ENCODE results near the gene ZBTB21. TPM values are rescaled to one million over a fixed set of nuclear protein-coding genes. Genes with fewer than 3 reads are reported as not detected.

ZBTB21 gene
- total and polyA plus RNA-seq, 2 of the 4 experiments (the other 2 are of a cell fraction) = 6.8 to 12.0 TPM

DNA sequence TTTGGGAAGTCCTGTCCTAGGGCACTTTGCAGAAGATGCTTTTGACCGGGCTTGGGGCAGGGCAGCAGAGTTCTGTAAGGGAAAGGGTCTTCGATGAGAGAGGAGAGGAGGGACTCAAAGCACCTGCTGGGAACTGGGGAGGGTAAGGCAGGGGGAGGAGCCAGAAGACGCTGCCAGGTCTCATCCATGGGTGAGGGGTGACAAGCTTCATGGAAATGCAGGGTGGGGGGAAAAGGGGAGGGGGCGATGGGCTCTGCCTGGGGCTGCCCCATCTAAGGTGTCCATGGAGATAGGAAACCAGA is 35.5 kb downstream of the ZBTB21 start:
- in situ Hi-C loops (cut with MboI; ENCODE audit: low sequenced_read_pairs) (no loop called here), dilution Hi-C loops (cut with HindIII; ENCODE audit: low sequenced_read_pairs, unreplicated experiment) (no loop called here)
- ATAC-seq (ENCODE audit: low read depth) = no peak

More for the DNA sequence above, 35.5 kb downstream of the ZBTB21 start:
- DNase-seq = no peak
- CTCF ChIA-PET = no interaction called here
- Histone ChIP-seq H4K5ac (ENCODE audit: low read depth, low read length) (no peak overlapping the region), H2BK20ac (ENCODE audit: low read depth, low read length) (no peak overlapping the region), H2AFZ (replicated peaks; ENCODE audit: low read length, poor library complexity) (no peak overlapping the region), H3K4me2 (ENCODE audit: low read depth, low read length) (no peak overlapping the region), H2AK9ac (replicated peaks; ENCODE audit: low read depth, low read length, poor library complexity) (no peak overlapping the region), H3K36me3 (ENCODE audit: control insufficient read depth, insufficient read depth, low read length) (no peaks in the 10 kb centered on the region), H3K9me3 (ENCODE audit: control insufficient read depth, insufficient read depth, low read length) (peaks cover 4% of the 10 kb centered on the region), H2AK5ac (ENCODE audit: low read depth, low read length) (no peak overlapping the region), H3K18ac (ENCODE audit: low read depth, low read length) (no peak overlapping the region), H4K20me1 (ENCODE audit: insufficient read depth, low read length) (no peaks in the 10 kb centered on the region), H2BK120ac (ENCODE audit: low read depth, low read length) (no peak overlapping the region), H4K8ac (ENCODE audit: low read depth in 2 of 2, low read length in 2 of 2) (no peak overlapping the region), H3K4me1 (ENCODE audit: control insufficient read depth, insufficient read depth, low read length) (no peaks in the 10 kb centered on the region), H4K91ac (ENCODE audit: insufficient read depth, low read depth, low read length) (no peak overlapping the region), H3K14ac (replicated peaks; ENCODE audit: low read depth, low read length) (no peak overlapping the region), H3K27ac (ENCODE audit: insufficient read depth, low read length) (no peak overlapping the region), H3K79me1 (ENCODE audit: low read depth in 1 of 2, low read length in 2 of 2) (no peaks in the 10 kb centered on the region), H3K9ac (ENCODE audit: low read depth, low read length) (no peak overlapping the region), H3K4ac (ENCODE audit: low read depth, low read length) (no peak overlapping the region), H3K56ac (ENCODE audit: extremely low read depth, insufficient read depth, low read length) (no peak overlapping the region), H3K4me3 (ENCODE audit: insufficient read depth, low read depth, low read length) (no peak overlapping the region), H3K27me3 (ENCODE audit: control insufficient read depth, insufficient read depth, low read length) (no peaks in the 10 kb centered on the region), H3K23ac (ENCODE audit: low read depth, low read length) (no peak overlapping the region), H3K9me1 (ENCODE audit: insufficient read depth, low read length) (peaks cover 2% of the 10 kb centered on the region; the same call in 1 of the 2 replicates), H2BK5ac (ENCODE audit: low read depth, low read length, poor library complexity, severe bottlenecking) (no peak overlapping the region), H2BK15ac (ENCODE audit: low read depth, low read length) (no peak overlapping the region)
- no CpG with 5 or more reads among the region's 4 CpGs for WGBS, 2 experiments (ENCODE audit: extremely low coverage in 2 of 2, insufficient read length in 1 of 2)
- TF ChIP-seq SMC3 (IDR thresholded peaks at IDR 0.05; ENCODE audit: low read depth, low read length) (no peak), MXI1 (IDR thresholded peaks at IDR 0.05; ENCODE audit: borderline replicate concordance, low read depth, low read length) (no peak), RCOR1 (IDR thresholded peaks at IDR 0.05; ENCODE audit: insufficient replicate concordance, low read length) (no peak), MAFK (IDR thresholded peaks at IDR 0.05; ENCODE audit: low read depth, low read length) (no peak), BHLHE40 (IDR thresholded peaks at IDR 0.05; ENCODE audit: low read depth, low read length) (no peak), NFE2L2 (IDR thresholded peaks at IDR 0.05; ENCODE audit: low read depth, low read length) (no peak)
- TF ChIP-seq, protein P1, sequence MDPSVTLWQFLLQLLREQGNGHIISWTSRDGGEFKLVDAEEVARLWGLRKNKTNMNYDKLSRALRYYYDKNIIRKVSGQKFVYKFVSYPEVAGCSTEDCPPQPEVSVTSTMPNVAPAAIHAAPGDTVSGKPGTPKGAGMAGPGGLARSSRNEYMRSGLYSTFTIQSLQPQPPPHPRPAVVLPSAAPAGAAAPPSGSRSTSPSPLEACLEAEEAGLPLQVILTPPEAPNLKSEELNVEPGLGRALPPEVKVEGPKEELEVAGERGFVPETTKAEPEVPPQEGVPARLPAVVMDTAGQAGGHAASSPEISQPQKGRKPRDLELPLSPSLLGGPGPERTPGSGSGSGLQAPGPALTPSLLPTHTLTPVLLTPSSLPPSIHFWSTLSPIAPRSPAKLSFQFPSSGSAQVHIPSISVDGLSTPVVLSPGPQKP (IDR thresholded peaks at IDR 0.05; ENCODE audit: borderline replicate concordance, low read depth, low read length) = no peak
- TF ChIP-seq, protein P2, sequence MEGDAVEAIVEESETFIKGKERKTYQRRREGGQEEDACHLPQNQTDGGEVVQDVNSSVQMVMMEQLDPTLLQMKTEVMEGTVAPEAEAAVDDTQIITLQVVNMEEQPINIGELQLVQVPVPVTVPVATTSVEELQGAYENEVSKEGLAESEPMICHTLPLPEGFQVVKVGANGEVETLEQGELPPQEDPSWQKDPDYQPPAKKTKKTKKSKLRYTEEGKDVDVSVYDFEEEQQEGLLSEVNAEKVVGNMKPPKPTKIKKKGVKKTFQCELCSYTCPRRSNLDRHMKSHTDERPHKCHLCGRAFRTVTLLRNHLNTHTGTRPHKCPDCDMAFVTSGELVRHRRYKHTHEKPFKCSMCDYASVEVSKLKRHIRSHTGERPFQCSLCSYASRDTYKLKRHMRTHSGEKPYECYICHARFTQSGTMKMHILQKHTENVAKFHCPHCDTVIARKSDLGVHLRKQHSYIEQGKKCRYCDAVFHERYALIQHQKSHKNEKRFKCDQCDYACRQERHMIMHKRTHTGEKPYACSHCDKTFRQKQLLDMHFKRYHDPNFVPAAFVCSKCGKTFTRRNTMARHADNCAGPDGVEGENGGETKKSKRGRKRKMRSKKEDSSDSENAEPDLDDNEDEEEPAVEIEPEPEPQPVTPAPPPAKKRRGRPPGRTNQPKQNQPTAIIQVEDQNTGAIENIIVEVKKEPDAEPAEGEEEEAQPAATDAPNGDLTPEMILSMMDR (conservative IDR thresholded peaks at IDR 0.05; ENCODE audit: low read depth, low read length) = no peak
- POLR2A ChIA-PET (ENCODE audit: unreplicated experiment) = no interaction called here
- BruUV-seq (replicated peaks) = no TSS peak
- intact Hi-C loops (cut with micrococcal nuclease) = no loop called here
